Amygdala (tissue), 56 donors: ENCODE results near the gene CDK4.

Experiments used
- DNase-seq, 56 donors: peaks; one replicate each; lab custom pipeline; 2025; lab: John Stamatoyannopoulos, UW

CDK4 gene

DNA sequence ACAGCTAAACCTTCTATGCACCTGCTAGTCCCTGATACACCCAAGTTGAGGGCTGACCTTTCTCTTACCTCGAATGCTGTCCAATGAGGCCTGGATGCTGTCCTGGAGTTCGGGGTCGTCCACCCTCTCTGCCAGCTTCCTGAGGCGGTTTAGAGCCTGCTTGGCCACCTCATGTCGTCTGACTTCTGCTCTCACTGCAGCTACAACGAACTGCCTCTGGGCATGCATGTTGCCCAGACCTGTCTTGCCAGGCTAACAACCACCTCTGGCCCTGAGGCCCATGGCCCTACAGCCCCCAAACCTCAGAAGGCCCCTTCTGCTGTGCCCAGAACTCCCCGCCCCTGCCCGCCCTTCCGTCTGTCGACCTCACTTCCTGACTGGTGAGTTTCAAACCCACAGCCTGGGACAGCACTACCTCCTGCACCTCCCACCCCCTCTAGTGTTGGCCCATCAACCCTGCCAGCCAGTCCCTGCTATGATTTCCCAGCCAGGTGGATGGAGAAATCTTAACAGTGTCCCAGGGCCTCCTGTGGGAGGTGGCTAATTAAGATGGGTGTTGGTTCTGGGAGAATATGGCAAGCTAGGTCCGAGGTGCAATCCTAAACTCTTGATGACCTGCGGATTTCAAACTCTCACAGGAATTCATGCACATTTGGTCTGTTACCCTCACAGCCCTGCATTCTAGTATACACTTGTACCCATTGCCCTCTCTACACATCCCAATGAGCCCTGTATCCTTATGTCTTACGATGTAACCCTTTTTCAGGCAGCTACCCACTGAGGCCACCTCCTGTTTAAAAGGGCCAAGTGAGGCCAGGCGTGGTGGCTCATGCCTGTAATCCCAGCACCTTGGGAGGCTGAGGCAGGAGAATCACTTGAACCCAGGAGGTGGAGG lies 10.0 kb downstream of the CDK4 start:
- no peak for DNase-seq

DNA sequence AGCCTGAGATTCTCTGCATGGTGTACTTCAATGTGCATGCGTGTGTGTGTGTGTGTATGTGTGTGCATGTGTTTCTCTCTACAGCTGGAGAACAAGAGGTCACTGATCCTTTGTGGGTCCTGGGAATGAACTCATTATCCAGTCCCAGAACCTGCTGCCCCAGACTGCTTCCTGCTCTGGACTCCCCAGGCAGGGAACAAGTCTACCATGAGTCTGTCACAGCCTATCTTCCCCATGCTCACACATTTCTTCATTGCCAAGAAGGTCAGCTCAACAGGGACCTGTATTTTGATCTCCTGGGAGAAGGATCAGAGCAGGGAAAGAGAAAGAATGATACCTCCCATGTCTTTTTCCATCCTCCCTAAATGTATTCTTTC lies 10.7 kb downstream of the CDK4 start:
- no peak for DNase-seq

- DNase-seq = peak in 20 of 56 donors; percentile 12 to 55 (median 28)
These were observed 11.3 kb downstream of the CDK4 start for GRCh38 chr12:57740656-57741412.

DNA sequence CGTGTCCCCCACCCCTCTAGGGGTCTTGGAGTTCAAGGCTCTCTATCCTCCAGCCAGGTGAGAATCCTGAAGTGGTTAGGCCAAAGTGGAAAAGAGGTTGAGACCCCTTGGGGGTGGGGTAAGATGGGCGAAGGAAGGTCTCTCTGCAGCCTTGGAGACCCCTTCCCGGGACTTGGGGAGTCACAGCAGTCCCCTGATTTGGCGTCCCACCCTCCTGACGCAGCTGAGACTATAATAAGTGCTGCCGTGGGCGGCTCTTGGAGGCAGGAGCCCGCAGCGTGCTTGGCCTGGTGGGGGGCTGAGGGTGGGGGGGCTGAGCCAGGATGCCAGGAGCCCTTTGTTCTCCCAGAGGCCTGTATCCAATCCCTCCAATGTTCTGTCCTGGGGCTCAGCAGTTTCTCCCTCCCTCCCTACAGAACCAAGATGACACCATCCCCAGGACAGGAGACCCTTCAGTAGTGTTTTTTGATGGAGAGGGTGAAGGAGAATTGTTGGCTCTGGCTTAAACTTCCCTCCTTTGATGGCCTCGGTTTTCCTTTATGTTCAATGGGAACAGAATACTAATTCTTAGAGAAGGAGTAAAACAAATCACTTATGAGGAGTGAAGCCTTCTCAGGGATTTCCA lies 12.1 kb downstream of the CDK4 start:
- DNase-seq = peak in 2 of 56 donors; percentile 14 to 16

GRCh38 chr12:57739387-57739786 lies 12.7 kb downstream of the CDK4 start:
- DNase-seq = no peak

DNA sequence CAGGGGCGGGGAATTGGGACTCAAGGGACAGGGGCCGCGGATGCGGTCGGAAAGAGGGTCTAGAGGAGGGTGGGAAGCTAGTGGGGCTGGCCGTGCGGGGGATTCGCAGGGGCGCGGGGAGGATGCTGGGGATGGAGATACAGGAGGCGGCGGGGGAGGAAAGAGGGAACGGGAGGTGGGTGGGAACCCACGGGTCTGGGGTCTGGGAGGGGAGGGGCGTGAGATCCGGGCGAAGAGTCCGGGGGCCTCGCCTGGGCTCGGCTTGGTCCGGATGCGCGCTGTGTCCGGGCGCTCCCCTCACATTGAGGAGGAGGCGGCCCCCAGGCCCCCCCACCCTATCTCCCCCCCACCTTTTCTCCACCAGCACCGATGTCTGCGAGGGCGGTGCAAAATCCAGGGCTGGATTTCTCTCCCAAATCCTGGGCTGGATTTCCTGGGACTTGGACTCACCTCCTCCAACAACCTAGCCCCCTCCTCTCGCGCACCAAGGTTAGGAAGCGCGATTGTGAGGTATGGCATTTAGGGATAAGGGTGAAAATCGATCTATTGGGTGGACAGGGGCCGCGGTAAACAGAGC lies 13.4 kb downstream of the CDK4 start, which contains the start of gene AGAP2:
TSS of gene AGAP2 (minus strand) at position 82 of the 577 bp plus-strand sequence. CDS start 496 bp downstream, outside the sequence.
- peak in 28 of 56 donors; percentile 7 to 65 (median 30) for DNase-seq

- DNase-seq = peak in 2 of 56 donors; percentile 12 to 30
These were observed 14.3 kb downstream of the CDK4 start for GRCh38 chr12:57737467-57738460.

GRCh38 chr12:57736741-57737466 lies 15.2 kb downstream of the CDK4 start:
- no peak for DNase-seq

DNA sequence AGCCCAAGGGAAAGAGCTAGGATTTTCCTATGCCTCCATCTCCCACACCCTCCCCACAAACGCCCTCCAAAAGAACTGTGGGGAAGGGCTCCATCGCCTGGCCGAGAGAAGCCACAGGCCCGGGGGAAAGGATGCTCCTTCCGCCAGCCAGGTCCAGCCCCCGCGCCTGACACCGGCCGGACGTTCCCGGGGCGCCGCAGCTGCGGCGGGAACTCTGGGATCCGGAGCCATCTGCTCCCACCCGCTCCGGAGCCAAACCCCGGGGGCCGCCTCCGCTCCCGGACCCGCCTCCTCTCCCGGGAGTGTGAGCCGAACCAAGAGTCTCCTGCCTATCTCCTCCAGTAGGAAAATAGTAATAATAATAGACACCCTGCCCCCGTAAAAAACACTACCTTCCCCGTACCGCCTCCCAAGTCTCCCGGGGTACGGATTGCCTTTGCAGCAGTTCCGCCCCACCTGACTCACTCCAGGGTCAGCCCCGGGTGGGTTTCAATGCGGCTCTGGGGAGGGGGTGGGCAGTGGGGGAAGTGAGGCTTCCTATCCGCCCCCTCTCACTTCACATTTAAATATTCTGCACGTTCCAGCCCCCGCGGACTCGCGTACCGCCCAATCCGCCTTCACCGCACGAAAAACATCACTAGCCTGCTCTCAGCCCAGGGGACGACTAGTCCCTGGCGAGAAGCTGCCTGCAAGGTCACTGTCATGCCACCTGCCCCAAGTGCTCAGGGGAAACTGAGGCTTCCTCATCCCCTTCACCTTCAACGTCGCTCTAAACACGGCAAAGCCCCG lies 16.0 kb downstream of the CDK4 start:
- DNase-seq = peak in 33 of 56 donors; percentile 13 to 69 (median 37)

DNA sequence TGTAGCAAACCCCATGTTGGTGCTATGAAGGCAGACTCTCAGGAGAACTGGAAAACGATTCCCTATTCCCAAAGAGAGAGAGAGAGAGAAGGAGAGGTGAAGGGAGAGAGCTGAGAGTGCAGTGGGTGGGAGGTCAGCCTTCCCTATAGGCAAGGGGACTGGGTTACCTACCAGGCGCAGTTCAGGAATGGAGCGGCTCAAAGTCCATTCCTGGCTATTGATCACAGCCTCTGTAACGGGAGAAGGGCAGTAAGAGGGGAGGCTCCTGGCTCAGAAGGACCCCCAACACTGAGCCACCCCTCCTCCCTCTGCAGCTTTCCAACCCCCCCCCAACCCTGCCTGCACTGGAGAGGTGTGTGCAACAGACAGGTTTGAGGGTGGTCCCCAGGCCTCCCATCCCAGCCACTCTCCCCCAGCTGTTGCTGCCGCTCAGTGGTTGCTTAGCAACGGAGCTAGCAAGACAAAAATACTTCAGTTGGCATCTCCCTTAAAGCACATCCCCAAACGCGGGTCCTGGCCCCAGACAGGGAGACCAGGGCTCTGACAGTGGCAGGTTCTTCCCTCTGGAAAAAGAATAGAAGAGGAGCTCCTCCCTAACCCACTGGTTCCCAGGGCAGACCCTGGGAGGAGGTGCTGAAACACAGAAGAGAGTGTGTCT lies 16.8 kb downstream of the CDK4 start:
- DNase-seq = peak in 3 of 56 donors; percentile 17 to 23 (median 22)

GRCh38 chr12:57734591-57734990 lies 17.5 kb downstream of the CDK4 start:
- DNase-seq = no peak

- no peak for DNase-seq
These were observed 18.2 kb downstream of the CDK4 start for GRCh38 chr12:57733928-57734327.

GRCh38 chr12:57732726-57733593 lies 19.1 kb downstream of the CDK4 start:
- DNase-seq = no peak

DNA sequence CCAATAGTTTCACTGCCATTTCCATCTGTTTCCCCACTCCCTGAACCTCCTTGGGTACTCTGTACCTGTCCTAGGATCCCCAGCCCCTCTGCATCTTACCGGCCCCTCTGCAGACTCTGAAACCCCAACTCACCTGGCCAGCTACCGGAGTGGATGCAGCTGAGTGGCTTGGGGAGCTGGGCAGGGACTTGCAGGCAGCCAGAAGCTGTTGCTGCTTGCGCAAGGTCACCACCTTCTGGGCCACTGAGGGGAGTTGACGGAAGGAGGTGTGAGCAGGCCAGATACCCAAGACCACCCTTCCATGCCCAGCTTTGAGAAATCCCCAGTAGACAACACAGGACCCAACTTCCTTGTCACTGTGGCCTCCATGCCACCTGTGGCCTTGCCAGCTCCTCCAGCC lies 19.8 kb downstream of the CDK4 start:
- no peak for DNase-seq

DNA sequence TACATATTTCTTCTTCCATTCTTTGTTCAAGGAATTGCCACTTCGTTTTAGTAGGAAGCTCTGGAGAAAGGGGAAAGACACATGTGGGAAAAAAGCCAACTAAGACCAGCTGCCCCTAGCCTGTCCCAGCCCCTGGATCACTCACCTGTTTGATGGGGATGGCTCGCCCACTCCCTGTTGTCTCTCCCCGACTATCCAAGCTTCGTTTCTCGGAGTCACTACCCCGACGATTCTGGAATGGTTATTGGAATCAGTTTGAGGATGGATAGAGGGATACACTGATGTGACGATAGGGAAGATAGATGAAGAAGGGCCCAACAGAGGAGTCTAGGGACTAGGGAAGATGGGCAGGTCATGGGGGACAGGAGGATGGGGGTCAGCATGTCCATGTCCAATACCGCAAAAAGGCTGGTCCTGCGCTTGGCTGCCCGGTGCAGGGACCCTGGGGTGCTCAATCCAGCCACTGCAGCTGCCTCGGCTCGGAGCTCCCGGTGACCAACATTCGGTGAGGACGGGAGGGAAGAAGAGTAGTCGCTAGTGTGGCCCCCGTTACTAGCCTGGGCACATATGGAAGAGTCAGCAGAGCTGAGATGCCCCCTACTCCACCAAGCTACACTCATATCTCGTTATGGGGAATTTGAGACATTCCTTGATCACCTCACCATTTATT lies 20.6 kb downstream of the CDK4 start:
- DNase-seq = no peak
